ENCODE measurements around the gene SLC7A10.

Gene SLC7A10

DNA sequence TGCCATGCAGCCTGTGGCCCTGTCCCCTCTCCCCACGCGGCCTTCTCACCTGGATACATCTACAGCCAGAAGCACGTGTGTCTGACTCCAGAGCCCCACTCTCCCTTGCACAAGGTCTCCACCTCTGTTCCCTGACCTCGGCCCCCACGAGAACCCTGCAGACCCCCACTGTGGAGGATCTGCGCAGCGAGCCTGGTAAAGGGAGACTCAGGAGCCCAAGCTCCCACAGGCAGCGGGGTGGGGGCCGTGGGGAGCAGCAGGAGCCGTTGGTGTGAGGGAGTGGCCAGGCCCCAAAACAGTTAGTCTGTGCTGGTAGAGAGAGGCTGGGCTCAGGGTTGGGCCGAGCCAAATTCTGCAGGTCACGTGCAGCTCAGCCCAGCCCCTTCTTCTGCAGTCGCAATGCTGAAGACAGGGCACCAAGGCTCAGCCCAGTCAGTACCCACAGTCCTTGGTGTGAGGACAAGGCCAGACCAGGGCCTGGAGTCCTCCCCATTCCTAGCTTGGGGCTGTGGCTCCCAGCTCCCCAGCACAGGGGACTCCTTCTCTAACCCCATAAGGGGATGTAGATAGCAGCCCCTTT lies 28.7 kb upstream of the SLC7A10 start:
- DNase-seq: no peak

DNA sequence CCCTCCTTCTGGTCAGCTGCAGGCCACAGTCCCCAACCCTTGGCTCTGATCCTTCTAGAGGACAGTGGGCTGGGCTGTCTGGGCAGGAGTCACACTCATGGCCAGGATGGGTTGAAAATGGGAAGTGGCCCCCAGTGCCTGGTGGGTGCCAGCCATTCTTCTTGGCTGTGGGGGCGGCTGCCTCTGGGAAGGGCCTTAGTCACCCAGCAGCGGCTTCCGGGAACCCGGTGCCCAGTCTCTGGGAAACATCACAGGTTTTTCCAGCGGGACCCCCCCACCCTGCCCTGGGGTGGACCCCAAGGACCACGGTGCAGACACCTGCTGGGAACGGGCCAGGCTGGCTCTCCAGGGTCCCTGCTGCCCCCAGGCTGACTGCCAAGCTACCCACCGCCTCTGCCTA lies 27.3 kb upstream of the SLC7A10 start:
- no peak for DNase-seq

- DNase-seq: no peak
Observed at GRCh38 chr19:33252418-33252962, 26.8 kb upstream of the SLC7A10 start.

GRCh38 chr19:33251526-33252090 lies 26.0 kb upstream of the SLC7A10 start:
- no peak for DNase-seq

DNA sequence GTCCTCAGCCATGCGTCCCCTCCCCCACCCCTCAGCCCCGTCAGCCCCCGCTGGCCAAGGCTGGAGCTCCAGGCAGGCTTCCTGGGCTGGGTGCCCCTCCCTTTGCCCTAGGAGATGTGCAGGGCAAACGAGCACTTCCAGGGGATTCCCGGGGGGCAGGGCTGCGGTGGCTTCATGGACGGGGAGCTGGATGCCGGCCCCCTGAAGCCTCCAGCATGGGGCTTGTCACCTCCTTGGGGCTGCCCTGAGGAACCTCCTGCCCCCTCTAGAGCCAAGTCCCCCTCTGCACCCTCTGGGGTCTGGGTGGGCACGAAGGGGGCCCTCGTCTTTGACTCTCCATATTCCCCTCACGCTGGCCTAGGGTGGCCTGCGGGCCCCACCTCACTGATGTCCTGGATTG lies 25.4 kb upstream of the SLC7A10 start:
- no peak for DNase-seq

DNA sequence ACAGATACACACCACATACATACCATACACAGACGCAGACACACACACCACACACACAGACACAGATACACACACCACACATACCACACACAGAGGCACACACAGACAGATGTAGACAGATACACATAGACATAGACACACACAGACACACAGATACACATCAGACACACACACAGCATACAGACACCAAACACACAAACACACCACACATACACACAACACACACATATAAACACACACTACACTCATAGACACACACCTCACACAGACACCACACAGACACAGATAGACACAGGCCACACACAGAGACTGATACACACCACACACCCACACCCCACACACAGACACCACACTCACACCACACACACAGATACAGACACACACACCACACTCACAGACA lies 24.9 kb upstream of the SLC7A10 start:
- no peak for DNase-seq

DNA sequence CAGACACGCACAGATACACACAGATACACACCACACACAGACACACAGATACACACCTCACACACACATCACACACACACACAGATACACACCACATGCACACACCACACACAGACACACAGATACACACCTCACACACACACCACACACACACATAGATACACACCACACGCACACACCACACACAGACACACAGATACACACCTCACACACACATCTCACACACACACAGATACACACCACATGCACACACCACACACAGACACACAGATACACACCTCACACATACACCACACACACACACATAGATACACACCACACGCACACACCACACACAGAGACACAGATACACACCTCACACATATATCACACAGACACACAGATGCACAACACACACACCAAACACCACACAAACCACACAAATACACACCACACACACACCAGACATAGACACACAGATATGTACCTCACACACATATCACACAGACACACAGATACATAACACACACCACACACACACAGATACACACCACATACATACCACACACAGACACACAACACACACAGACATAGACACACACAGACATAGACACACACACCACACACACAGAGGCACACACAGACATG lies 24.2 kb upstream of the SLC7A10 start:
- no peak for DNase-seq

DNA sequence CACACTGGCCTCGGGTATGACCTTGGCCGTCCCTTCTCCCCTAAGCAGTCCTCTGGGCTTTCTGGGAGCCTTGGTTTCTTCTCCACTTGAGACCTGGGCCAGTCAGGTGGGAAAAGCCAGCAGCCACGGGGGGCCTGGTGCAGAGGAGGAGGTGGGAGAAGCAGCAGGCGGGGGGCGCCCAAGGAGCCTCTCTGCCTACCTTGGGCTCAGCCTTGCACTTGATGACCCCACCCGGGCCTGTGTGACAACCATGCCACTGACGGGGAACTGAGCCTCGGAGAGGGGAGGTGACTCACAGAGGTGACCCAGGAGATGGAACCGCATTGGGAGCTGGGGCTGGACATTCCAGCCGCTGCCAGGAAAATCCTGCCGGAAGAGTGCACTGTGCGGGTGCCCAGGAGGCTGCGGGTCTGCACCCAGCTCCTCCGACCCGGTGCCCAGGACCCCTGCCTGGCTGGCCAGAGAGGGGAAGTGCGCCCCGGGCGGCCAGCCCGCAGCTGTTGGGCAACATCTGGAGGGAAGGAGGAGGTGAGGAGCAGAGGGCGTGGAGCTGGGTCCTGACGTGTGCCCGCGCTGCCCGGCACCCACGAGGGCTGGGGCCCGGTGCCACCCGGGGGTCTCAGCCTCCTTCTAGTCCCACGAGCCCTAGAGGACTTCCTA lies 23.4 kb upstream of the SLC7A10 start:
- no peak for DNase-seq

GRCh38 chr19:33248553-33248953 lies 22.9 kb upstream of the SLC7A10 start:
- no peak for DNase-seq

GRCh38 chr19:33248104-33248503 lies 22.5 kb upstream of the SLC7A10 start:
- DNase-seq: no peak

DNA sequence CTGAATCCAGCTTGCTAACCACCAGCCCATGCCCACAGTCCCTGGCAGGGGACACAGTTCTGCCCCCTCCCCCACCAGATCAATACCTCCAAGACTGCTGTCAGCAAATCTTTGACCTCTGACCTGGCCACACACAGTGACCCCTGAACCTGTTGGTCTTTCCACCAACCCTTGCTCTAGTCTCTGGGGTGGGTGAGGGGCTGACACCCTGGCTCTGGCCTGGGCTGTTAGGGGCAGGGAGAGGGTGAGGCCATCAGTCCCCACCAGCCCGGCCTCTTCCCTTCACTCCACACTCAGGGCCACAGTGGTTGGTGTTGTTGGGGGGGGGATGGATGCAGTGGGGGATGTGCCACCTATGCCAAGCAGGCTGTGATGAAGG lies 21.8 kb upstream of the SLC7A10 start:
- DNase-seq: no peak

DNA sequence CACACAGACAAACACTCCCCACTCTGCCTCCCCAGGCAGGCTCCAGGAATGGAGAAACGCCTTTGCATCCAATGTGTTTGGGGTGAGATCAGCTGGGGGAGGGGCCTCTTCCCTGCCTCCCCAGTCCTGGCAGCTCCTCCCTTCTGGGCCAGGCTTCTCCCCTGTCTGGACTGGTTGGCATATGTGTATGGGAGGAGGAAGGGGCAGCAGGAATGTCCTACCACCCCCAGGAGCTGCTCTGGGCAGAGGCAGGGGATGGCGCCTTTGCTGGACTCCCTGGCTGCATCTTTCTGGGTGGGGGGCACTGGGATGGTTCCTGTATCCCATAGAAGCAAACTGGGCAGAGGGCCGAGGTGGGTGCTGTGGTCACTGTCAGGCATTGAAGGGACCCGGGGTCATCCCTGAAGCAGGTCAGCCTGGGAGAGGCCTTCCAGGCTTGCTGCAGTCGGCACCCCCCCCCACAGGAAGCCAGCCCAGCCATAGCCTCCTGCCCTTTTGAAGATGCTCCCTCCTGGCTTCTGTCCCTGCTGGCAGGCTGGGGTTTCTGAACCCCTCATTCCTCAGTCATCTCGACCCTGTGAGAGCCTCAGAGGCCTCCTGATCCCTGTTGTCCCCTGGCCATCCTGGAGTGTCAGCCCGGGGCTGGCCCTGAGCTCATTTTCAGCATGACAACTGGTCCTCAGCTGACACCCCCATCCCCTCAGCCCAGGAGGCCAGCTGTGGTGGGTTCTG lies 21.2 kb upstream of the SLC7A10 start:
- no peak for DNase-seq

DNA sequence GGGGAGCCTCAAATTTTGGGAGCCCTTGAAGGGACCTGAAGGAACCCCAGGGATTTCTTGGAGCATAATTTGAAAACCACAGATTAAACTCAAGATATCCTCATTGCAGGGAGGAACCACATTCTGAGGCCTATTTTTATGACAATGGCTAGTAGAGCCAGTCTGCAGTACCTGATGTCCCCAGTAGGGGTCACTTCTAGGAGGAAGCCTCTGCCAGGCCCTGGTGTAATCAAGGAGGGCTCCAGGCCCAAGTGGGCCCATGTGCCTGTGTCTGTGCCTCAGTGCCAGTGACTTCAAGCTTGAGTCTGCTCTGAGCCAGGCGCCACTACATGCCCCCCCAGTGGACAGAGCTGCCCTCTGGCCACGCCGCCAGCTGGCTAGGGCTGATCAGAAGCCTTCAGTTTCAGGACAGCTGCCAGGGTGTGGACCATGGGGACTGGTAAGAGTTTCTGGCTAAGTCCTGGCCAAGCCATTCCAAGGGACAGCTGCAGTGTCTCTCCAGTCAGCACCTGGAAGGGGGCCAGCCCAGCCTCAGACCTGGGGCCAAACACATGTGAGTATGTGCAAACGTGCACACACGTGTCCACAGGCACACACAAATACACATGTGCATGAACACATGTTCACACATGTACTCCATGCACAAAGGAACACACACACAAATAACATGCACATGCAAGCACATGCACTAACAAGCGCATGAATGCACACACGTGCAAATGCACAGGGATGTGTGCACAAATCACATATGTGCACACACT lies 20.5 kb upstream of the SLC7A10 start:
- no peak for DNase-seq

- DNase-seq: no peak
Observed at GRCh38 chr19:33242911-33243310, 17.3 kb upstream of the SLC7A10 start.

GRCh38 chr19:33242131-33242530 lies 16.5 kb upstream of the SLC7A10 start:
- DNase-seq: no peak

DNA sequence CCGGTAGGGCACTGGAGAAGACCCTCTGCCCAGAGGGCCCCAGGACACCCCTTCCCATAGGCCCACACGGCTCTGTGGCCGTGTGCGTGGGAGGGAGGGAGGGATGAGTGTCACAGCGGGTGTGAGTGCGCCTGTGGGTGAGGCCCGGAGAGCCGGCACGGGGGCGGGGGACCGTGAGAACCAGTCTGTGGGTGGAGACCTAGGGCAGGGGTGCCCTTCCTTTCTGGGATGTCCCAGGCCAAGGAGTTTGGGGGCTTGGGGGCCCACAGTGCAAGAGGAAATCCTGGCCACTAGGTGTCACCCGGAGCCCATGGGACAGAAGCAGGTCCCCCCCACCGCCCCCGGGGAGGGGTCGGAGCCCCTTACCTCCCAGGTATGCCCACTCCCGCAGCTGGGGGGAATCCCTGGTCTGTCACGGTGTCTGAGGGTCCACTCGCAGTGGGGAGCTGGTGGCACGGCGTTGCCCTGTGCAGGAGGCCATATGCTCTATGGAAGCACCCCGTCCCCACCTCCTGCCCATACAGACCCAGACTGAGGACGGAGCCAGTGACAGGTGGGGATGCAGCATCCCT lies 16.0 kb upstream of the SLC7A10 start:
- no peak for DNase-seq

GRCh38 chr19:33241091-33241529 lies 15.5 kb upstream of the SLC7A10 start:
- DNase-seq: no peak

GRCh38 chr19:33240181-33240771 lies 14.6 kb upstream of the SLC7A10 start:
- no peak for DNase-seq

DNA sequence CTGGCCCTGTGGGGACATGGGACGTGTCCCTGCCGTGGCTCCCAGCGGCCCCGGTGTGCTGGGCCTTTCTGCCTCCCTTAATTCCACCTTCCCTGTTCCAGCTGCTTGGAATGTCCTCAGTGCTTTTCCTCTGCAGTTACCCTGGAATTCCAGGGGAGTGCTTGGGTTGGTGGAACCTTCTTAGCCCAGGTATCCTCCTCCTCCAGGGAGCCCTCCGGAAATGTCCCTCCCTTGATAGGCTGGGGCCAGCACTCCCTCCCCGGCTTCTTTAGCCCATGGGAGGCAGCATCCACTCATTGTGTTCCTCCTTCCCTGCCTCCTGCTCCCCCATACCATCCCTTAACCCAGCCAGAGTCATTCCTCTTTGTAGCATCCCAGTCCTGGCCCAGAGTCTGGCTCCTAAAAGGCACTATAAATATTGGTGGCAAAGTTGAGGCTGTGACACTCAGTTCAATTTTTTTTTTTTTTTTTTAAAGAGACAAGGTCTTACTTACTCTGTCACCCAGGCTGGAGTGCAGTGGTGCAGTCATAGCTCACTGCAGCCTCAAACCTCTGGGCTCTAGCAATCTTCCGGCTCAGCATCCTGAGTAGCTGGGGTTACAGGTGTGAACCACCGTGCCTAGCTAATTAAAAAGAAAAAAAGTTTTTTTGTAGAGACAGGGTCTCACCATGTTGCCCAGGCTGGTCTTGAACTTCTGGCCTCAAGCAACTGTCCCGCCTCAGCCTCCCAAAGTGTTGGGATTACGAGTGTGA lies 13.7 kb upstream of the SLC7A10 start:
- no peak for DNase-seq

- no peak for DNase-seq
Observed at GRCh38 chr19:33238481-33239149, 13.0 kb upstream of the SLC7A10 start.

Measured in T1000 (cell line).